Measurements from ENCODE around the gene AKAP8. TPM values are rescaled to one million over a fixed set of nuclear protein-coding genes. Genes with fewer than 3 reads are reported as not detected.

Gene AKAP8
- 53.6 TPM for polyA plus RNA-seq (2012; ENCODE audit: insufficient read length, low read depth)

DNA sequence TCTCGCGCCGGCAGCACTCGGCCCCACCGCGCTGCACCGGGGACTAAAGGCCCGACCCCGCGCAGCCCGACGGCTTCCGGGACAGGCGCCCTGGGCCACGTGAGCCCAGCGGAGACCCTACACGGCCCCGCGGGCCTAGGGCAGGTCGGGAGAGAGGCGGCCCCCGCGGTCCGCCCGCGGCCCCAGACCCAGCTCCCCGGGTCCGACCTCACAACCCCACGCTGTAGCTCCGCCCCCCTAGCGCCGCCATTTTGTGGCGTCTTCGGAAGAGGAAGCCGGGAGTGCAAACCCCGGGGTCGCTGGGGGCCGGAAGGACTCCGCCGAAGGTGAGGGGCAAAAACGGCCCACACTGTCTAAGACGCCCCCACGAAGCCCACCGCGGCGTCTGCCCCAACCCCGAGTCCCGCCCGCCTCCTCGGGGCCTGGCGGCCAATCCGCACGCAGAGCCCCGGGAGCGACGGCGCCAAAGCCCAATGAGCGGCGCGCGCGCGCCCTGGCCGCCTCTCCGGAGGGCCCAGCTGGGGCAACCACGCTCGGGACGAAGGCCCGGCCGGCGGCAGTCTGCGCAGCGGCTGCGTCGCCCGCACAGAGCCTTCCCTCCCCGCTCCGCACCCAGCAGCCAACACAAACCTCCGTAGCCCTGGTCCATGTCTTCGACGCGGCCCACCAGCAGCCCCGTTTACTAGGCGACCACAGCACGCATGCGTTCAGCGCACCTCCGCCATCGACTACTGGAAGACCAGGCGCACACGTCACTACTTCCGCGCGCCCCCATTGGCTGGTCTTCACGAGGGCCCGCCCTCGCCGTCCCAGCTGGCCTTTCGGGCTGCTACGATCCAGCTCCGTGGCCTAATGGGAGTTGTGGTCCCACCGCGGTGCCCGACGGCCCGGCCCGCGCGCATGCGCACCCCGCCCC lies at the start of gene AKAP8:
Gene AKAP8 (minus strand): TSS at position 705 of the 916 bp plus-strand sequence. CDS start 56 bp downstream, at position 649.
- TF ChIP-seq TAF1 (IDR thresholded peaks at IDR 0.05; ENCODE audit: borderline replicate concordance, insufficient read depth, low read length) (no peak), POLR2AphosphoS5 (IDR thresholded peaks at IDR 0.05; ENCODE audit: low read depth, low read length) (peak; percentile 77), FOXP2 (optimal IDR thresholded peaks at IDR 0.05; ENCODE audit: borderline replicate concordance, extremely low read depth, extremely low read length, insufficient read depth) (peak; percentile 87), SIN3A (IDR thresholded peaks at IDR 0.05; ENCODE audit: borderline replicate concordance, insufficient read depth, low read length) (peak; percentile 79; the same call in 1 of the 2 replicates)
- TF ChIP-seq, protein P1, sequence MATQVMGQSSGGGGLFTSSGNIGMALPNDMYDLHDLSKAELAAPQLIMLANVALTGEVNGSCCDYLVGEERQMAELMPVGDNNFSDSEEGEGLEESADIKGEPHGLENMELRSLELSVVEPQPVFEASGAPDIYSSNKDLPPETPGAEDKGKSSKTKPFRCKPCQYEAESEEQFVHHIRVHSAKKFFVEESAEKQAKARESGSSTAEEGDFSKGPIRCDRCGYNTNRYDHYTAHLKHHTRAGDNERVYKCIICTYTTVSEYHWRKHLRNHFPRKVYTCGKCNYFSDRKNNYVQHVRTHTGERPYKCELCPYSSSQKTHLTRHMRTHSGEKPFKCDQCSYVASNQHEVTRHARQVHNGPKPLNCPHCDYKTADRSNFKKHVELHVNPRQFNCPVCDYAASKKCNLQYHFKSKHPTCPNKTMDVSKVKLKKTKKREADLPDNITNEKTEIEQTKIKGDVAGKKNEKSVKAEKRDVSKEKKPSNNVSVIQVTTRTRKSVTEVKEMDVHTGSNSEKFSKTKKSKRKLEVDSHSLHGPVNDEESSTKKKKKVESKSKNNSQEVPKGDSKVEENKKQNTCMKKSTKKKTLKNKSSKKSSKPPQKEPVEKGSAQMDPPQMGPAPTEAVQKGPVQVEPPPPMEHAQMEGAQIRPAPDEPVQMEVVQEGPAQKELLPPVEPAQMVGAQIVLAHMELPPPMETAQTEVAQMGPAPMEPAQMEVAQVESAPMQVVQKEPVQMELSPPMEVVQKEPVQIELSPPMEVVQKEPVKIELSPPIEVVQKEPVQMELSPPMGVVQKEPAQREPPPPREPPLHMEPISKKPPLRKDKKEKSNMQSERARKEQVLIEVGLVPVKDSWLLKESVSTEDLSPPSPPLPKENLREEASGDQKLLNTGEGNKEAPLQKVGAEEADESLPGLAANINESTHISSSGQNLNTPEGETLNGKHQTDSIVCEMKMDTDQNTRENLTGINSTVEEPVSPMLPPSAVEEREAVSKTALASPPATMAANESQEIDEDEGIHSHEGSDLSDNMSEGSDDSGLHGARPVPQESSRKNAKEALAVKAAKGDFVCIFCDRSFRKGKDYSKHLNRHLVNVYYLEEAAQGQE (IDR thresholded peaks at IDR 0.05; ENCODE audit: insufficient read depth in 1 of 2, low read depth in 2 of 2, low read length in 2 of 2) = no peak

DNA sequence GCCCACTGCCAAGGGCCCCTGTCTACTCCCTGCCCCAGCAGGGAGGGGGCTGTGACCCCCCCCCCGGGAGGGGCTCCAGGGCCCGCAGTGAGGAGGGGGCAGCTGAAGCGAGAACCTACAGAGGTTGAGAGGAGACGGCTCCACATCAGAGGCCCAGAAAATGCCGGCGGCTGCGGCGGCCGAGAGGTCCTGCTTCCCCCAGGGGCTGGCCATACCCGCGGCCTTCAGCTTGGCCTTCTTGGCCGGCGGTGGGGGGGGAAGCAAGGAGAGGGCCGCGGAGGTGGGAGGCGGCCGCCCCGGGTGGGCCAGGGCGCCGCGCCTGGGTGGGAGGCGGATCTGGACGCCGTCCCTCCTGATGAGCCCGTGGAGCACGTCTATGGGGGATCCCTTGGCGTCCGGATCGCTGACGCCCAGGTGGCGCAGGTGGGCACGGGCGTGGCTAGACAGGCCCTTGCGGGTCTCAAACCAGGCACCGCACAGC lies 48.4 kb upstream of the AKAP8 start:
- TF ChIP-seq, protein P1 (IDR thresholded peaks at IDR 0.05; ENCODE audit: insufficient read depth in 1 of 2, low read depth in 2 of 2, low read length in 2 of 2) = no peak
- no peak for TF ChIP-seq POLR2AphosphoS5 (IDR thresholded peaks at IDR 0.05; ENCODE audit: low read depth, low read length)
- TF ChIP-seq SIN3A (IDR thresholded peaks at IDR 0.05; ENCODE audit: borderline replicate concordance, insufficient read depth, low read length) = no peak
- no peak for TF ChIP-seq TAF1 (IDR thresholded peaks at IDR 0.05; ENCODE audit: borderline replicate concordance, insufficient read depth, low read length)
- no peak for TF ChIP-seq FOXP2 (optimal IDR thresholded peaks at IDR 0.05; ENCODE audit: borderline replicate concordance, extremely low read depth, extremely low read length, insufficient read depth)

DNA sequence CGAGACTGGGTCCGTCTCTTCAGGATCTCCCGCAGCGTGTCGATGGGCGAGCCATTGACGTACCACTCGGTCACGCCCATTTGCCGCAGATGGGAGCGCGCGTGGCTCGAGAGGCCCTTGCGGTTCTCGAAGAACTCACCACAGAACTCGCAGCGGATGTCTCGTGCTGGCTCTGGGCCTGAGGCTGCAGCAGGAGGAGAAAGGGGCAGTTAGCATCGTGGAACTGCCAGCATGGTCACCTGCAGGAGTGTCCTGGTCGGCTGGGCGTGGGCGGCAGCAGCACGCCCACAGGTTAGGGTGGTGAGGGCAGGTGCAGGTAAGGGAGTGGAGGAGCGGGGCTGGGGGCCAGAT lies 47.7 kb upstream of the AKAP8 start:
- TF ChIP-seq SIN3A (IDR thresholded peaks at IDR 0.05; ENCODE audit: borderline replicate concordance, insufficient read depth, low read length) = no peak
- TF ChIP-seq TAF1 (IDR thresholded peaks at IDR 0.05; ENCODE audit: borderline replicate concordance, insufficient read depth, low read length) = no peak
- TF ChIP-seq POLR2AphosphoS5 (IDR thresholded peaks at IDR 0.05; ENCODE audit: low read depth, low read length) = no peak
- TF ChIP-seq, protein P1 (IDR thresholded peaks at IDR 0.05; ENCODE audit: insufficient read depth in 1 of 2, low read depth in 2 of 2, low read length in 2 of 2) = no peak
- TF ChIP-seq FOXP2 (optimal IDR thresholded peaks at IDR 0.05; ENCODE audit: borderline replicate concordance, extremely low read depth, extremely low read length, insufficient read depth) = no peak

DNA sequence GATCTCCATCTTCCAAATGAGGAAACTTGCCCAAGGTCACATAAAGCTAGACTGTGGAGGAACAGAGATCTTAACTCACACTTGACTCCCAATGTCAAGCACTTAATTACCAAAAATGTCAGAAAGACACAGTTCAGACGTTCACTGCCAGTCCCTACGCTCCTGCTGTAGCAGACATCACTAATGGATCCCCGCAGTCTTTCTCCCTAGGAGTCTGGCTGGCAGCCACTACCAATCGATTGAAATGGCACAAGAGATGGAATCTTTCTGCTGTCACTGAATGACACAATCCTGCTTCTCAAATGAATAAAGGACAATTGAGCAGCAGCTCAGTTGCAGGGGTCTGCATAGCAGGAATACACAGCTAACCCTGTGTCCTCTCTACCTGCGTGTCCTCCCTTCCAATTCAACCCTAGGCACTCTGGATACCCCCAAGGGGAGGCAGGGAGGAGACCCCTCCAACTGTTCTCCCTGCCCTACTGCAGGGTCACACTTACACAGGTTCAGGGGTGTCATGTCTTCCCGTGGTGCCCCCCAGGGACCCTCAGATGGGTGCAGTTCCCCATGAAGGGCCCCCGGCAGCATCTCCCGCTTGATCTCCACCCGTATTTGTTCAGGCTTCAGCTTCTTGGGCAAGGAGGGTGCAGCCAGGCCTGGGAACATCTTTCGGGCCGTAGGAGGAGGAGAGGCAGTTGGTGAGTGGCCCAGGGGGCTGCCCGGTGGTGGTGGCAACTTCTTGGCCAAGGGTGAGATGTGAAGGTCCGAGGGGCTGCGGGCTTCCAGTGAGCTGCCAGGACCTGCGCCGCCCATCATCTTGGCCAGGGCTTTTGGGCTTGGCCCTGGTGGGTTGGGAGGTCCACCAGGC lies 47.1 kb upstream of the AKAP8 start:
- TF ChIP-seq, protein P1 (IDR thresholded peaks at IDR 0.05; ENCODE audit: insufficient read depth in 1 of 2, low read depth in 2 of 2, low read length in 2 of 2) = no peak
- TF ChIP-seq FOXP2 (optimal IDR thresholded peaks at IDR 0.05; ENCODE audit: borderline replicate concordance, extremely low read depth, extremely low read length, insufficient read depth) (no peak), TAF1 (IDR thresholded peaks at IDR 0.05; ENCODE audit: borderline replicate concordance, insufficient read depth, low read length) (no peak), SIN3A (IDR thresholded peaks at IDR 0.05; ENCODE audit: borderline replicate concordance, insufficient read depth, low read length) (no peak), POLR2AphosphoS5 (IDR thresholded peaks at IDR 0.05; ENCODE audit: low read depth, low read length) (no peak)
